Activated CD4-positive, alpha-beta memory T cell treated with anti-CD3 and anti-CD28 coated beads, Interleukin-2, amount 10 ng/mL, durations not matched to agents 7 days and 5 days (primary cell): ENCODE data around the gene JMJD8. TPM values are rescaled to one million over a fixed set of nuclear protein-coding genes. Genes with fewer than 3 reads are reported as not detected.

Source experiments
- CTCF ChIA-PET: fragments of 350-600 bp; sonication (Branson Sonifier 250); formaldehyde crosslinking; loops from one replicate; lab custom pipeline; 2021; ENCODE audit warnings: antibody characterized with exemption, inconsistent platforms; lab: Charles Lee
- POLR2A ChIA-PET: fragments of 350-600 bp; sonication (Branson Sonifier 250); formaldehyde crosslinking; loops from one replicate; lab custom pipeline; 2021; ENCODE audit warnings: antibody characterized with exemption; lab: Charles Lee
- DNase-seq: peaks from one replicate; pipeline ENCODE4 v3.0.0-alpha.2; 2020
- H3K27ac Mint-ChIP-seq: one replicate; pipeline ENCODE4 v1.8.0; 2021; ENCODE audit warnings: mild to moderate bottlenecking, mixed read lengths
- H3K27me3 Mint-ChIP-seq: one replicate; pipeline ENCODE4 v1.8.0; 2021; ENCODE audit warnings: mixed read lengths
- H3K36me3 Mint-ChIP-seq: one replicate; pipeline ENCODE4 v1.8.0; 2021; ENCODE audit warnings: low read depth, mixed read lengths
- H3K4me1 Mint-ChIP-seq: one replicate; pipeline ENCODE4 v1.8.0; 2021; ENCODE audit warnings: mixed read lengths
- H3K4me3 Mint-ChIP-seq: one replicate; pipeline ENCODE4 v1.8.0; 2021; ENCODE audit warnings: mild to moderate bottlenecking, mixed read lengths
- H3K9me3 Mint-ChIP-seq: one replicate; pipeline ENCODE4 v1.8.0; 2021; ENCODE audit warnings: mixed read lengths
- total RNA-seq, 2 experiments: library from RNA; stranded (reverse); gene quantifications; one replicate each; pipeline ENCODE4 v1.2.3, GENCODE V29; 2021

Gene JMJD8
- total RNA-seq, 2 experiments from 2014 or later = 27.1 to 27.2 TPM

DNA sequence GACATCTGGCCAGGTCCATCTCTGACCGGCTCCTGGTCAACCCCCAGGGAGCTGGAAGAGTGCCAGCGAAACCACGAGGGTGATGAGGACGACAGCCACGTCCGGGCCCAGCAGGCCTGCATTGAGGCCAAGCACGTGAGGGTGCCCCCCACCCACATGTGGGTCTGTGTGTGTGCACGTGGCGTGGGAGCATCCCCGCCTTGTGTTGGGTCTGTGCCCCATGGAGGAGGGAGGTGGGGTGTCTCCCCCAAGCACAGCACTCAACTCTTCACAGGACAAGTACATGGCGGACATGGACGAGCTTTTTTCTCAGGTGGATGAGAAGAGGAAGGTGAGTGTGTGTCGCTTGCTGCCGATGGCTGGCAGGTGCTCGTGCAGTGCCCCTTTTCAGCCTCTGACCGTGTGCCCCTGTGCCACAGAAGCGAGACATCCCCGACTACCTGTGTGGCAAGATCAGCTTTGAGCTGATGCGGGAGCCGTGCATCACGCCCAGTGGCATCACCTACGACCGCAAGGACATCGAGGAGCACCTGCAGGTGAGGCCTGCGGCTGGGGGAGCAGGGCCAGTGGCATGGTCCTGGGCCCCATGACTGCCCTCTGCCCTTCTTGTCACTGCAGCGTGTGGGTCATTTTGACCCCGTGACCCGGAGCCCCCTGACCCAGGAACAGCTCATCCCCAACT lies 2.2 kb downstream of the JMJD8 start:
- CTCF ChIA-PET = interaction anchor here (1.7 kb wide), 1 partner anchor 14 kb away, joined by 4 read pairs; the partner anchor contains the start of gene RHOT2
- H3K4me3 Mint-ChIP-seq = peak overlapping the region; percentile 81

DNA sequence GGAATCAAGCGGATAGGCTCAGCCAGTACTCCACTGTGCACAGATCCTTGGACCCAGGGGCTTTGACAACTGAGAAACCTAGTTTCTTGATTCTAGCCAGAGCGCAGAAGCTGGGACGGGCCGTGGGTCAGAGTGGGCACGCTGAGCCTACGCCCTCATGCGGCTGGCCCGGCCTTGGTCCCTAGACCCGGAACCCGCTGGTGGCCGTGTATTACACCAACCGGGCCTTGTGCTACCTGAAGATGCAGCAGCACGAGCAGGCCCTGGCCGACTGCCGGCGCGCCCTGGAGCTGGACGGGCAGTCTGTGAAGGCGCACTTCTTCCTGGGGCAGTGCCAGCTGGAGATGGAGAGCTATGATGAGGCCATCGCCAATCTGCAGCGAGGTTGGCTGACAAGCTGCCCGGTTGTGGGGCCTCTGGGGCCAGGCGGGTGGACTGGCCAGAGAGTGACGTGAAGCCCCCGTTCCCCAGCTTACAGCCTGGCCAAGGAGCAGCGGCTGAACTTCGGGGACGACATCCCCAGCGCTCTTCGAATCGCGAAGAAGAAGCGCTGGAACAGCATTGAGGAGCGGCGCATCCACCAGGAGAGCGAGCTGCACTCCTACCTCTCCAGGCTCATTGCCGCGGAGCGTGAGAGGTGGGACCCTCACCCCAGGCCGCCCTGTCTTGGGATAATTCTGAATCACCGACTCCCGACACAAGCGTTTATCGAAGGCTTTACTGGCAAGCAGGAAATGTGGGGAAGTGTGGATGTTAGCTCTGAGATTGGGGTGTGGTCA lies 3.0 kb downstream of the JMJD8 start:
- Mint-ChIP-seq H3K4me1 (peaks cover 51% of the 10 kb centered on the region), H3K4me3 (peak overlapping the region; percentile 81), H3K27me3 (no peaks in the 10 kb centered on the region), H3K36me3 (peaks cover 24% of the 10 kb centered on the region), H3K9me3 (no peaks in the 10 kb centered on the region), H3K27ac (peak overlapping the region; percentile 62)
- ChIA-PET POLR2A (interaction anchor here (0.6 to 4.9 kb wide), 11 partner anchors 9 to 1284 kb away, joined by 3 to 35 read pairs (median 4); partner anchors contain the start of genes METTL26, RHOT2, RPS2 and WDR24), CTCF (interaction anchor here (1.0 to 2.1 kb wide), 6 partner anchors 13 to 33 kb away, joined by 3 to 8 read pairs (median 4); partner anchors contain the start of gene RHOT2)
- no peak for DNase-seq

More for the DNA sequence above, 2.2 kb downstream of the JMJD8 start:
- Mint-ChIP-seq H3K27ac (peak overlapping the region; percentile 58), H3K4me1 (peaks cover 49% of the 10 kb centered on the region), H3K9me3 (no peaks in the 10 kb centered on the region), H3K27me3 (no peaks in the 10 kb centered on the region), H3K36me3 (peaks cover 27% of the 10 kb centered on the region)
- POLR2A ChIA-PET = interaction anchor here (1.3 to 4.9 kb wide), 4 partner anchors 8 to 110 kb away, joined by 3 to 35 read pairs (median 14); partner anchors contain the start of genes RHOT2 and WDR24
- no peak for DNase-seq

GRCh38 chr16:680625-680945 lies 3.5 kb downstream of the JMJD8 start:
- DNase-seq = no peak
- Mint-ChIP-seq H3K4me3 (peak overlapping the region; percentile 81), H3K36me3 (peaks cover 20% of the 10 kb centered on the region), H3K4me1 (peaks cover 46% of the 10 kb centered on the region), H3K27ac (peak overlapping the region; percentile 62), H3K27me3 (no peaks in the 10 kb centered on the region), H3K9me3 (no peaks in the 10 kb centered on the region)
- CTCF ChIA-PET = interaction anchor here (1.0 to 2.1 kb wide), 5 partner anchors 13 to 32 kb away, joined by 3 to 8 read pairs (median 4); partner anchors contain the start of gene RHOT2
- POLR2A ChIA-PET = interaction anchor here (0.6 to 4.9 kb wide), 11 partner anchors 10 to 1284 kb away, joined by 3 to 35 read pairs (median 4); partner anchors contain the start of genes METTL26, RHOT2, RPS2 and WDR24

- DNase-seq = peak; percentile 91
- Mint-ChIP-seq H3K27me3 (no peaks in the 10 kb centered on the region), H3K9me3 (no peaks in the 10 kb centered on the region), H3K27ac (peak within 1 kb of the TSS; percentile 82), H3K4me3 (peak within 1 kb of the TSS; percentile 81), H3K36me3 (peaks cover 20% of the 10 kb centered on the region), H3K4me1 (peaks cover 49% of the 10 kb centered on the region)
- ChIA-PET CTCF (interaction anchor here (1.0 to 2.1 kb wide), 5 partner anchors 12 to 32 kb away, joined by 3 to 8 read pairs (median 4); partner anchors contain the start of gene RHOT2), POLR2A (interaction anchor here (0.6 to 4.9 kb wide), 12 partner anchors 10 to 1285 kb away, joined by 3 to 35 read pairs (median 4); partner anchors contain the start of genes METTL26, RHOT2, RPS2 and WDR24)
Observed at GRCh38 chr16:679814-680624, 4.1 kb downstream of the JMJD8 start, which contains the start of gene STUB1. TSS of gene STUB1 (plus strand) at chr16:680410. CDS start at chr16:680526, 116 bp downstream.

- ChIA-PET CTCF (interaction anchor here (2.1 kb wide), 1 partner anchor 11 kb away, joined by 8 read pairs; the partner anchor contains the start of gene RHOT2), POLR2A (interaction anchor here (1.0 to 4.9 kb wide), 6 partner anchors 9 to 31 kb away, joined by 3 to 35 read pairs (median 4); partner anchors contain the start of genes RHOT2 and WDR24)
- Mint-ChIP-seq H3K9me3 (no peaks in the 10 kb centered on the region), H3K4me1 (peaks cover 47% of the 10 kb centered on the region), H3K36me3 (peaks cover 19% of the 10 kb centered on the region), H3K4me3 (peak overlapping the region; percentile 68), H3K27ac (peak overlapping the region; percentile 58), H3K27me3 (no peaks in the 10 kb centered on the region)
- DNase-seq = peak; percentile 60
Observed at GRCh38 chr16:678858-679813, 5.0 kb downstream of the JMJD8 start.

GRCh38 chr16:678209-678857 lies 5.8 kb downstream of the JMJD8 start:
- Mint-ChIP-seq H3K9me3 (no peaks in the 10 kb centered on the region), H3K4me1 (peaks cover 44% of the 10 kb centered on the region), H3K4me3 (peak overlapping the region; percentile 68), H3K27ac (no peak overlapping the region), H3K36me3 (peaks cover 18% of the 10 kb centered on the region), H3K27me3 (no peaks in the 10 kb centered on the region)
- ChIA-PET CTCF (no interaction called here), POLR2A (interaction anchor here (1.0 to 4.9 kb wide), 5 partner anchors 9 to 30 kb away, joined by 3 to 35 read pairs (median 5); partner anchors contain the start of genes RHOT2 and WDR24)
- DNase-seq = no peak

- Mint-ChIP-seq H3K27me3 (no peaks in the 10 kb centered on the region), H3K4me3 (no peak overlapping the region), H3K27ac (no peak overlapping the region), H3K4me1 (peaks cover 36% of the 10 kb centered on the region), H3K36me3 (peaks cover 17% of the 10 kb centered on the region), H3K9me3 (no peaks in the 10 kb centered on the region)
- DNase-seq = no peak
- CTCF ChIA-PET = no interaction called here
- POLR2A ChIA-PET = interaction anchor here (0.6 to 4.9 kb wide), 5 partner anchors 8 to 907 kb away, joined by 3 to 35 read pairs (median 18); partner anchors contain the start of genes RHOT2 and WDR24
Observed at GRCh38 chr16:677316-678190, 6.6 kb downstream of the JMJD8 start.

DNA sequence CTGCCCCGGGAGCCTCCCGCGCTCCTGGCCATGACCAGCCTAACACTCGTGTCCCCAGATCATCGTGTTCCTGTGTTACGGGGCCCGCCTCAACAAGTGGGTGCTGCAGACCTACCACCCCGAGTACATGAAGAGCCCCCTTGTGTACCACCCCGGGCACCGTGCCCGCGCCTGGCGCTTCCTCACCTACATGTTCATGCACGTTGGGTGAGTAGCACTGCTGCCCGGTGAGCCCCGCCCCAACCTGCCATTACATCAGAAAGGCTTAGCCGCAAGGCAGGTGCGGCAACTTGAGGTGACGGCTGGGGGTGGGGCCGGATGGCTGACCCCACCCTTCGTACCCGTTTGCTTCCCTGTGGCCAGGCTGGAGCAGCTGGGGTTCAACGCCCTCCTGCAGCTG lies 7.2 kb downstream of the JMJD8 start:
- H3K27ac Mint-ChIP-seq = no peak overlapping the region
- DNase-seq = peak; percentile 45
- peaks cover 13% of the 10 kb centered on the region for H3K36me3 Mint-ChIP-seq
- peaks cover 30% of the 10 kb centered on the region for H3K4me1 Mint-ChIP-seq
- H3K4me3 Mint-ChIP-seq = no peak overlapping the region
- no peaks in the 10 kb centered on the region for H3K27me3 Mint-ChIP-seq
- CTCF ChIA-PET = interaction anchor here (0.6 to 1.7 kb wide), 2 partner anchors 9 to 1373 kb away, joined by 4 to 5 read pairs; partner anchors contain the start of gene RHOT2
- POLR2A ChIA-PET = interaction anchor here (0.6 to 2.9 kb wide), 3 partner anchors 14 to 908 kb away, joined by 3 to 18 read pairs (median 7); partner anchors contain the start of gene WDR24
- H3K9me3 Mint-ChIP-seq = no peaks in the 10 kb centered on the region

DNA sequence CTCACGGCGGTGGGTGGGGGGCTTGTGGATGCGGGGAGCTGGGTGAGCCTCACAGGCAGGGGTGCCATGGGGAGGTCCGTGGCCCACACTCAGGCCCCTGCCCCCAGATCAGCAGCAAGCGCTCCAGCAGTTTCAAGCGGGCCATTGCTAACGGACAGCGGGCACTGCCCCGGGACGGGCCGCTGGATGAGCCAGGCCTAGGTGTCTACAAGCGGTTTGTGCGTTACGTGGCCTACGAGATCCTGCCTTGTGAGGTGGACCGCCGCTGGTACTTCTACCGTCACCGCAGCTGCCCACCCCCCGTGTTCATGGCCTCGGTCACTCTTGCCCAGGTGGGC lies 7.6 kb downstream of the JMJD8 start:
- peaks cover 10% of the 10 kb centered on the region for H3K36me3 Mint-ChIP-seq
- no peak overlapping the region for H3K4me3 Mint-ChIP-seq
- no peaks in the 10 kb centered on the region for H3K27me3 Mint-ChIP-seq
- ChIA-PET CTCF (interaction anchor here (0.6 to 1.7 kb wide), 2 partner anchors 9 to 1374 kb away, joined by 4 to 5 read pairs; partner anchors contain the start of gene RHOT2), POLR2A (interaction anchor here (1.0 to 2.9 kb wide), 5 partner anchors 8 to 19 kb away, joined by 4 to 18 read pairs (median 9); partner anchors contain the start of genes JMJD8, RHOT2 and WDR24)
- peaks cover 27% of the 10 kb centered on the region for H3K4me1 Mint-ChIP-seq
- DNase-seq = no peak
- H3K9me3 Mint-ChIP-seq = no peaks in the 10 kb centered on the region
- no peak overlapping the region for H3K27ac Mint-ChIP-seq
